ES-I3 (cell line): ENCODE measurements around the gene BDH1.
"Not testable (repeated sequence)": the region's sequence is repeated elsewhere in the genome, so short reads cannot be mapped to it uniquely, and the experiment has no call there.

ENCODE experiments used
- H3K36me3 ChIP-seq: 2 replicates; pipeline ENCODE4 v1.6.1; 2013; ENCODE audit warnings: mild to moderate bottlenecking, low read length, control low read depth, moderate library complexity; ENCODE audit not compliant: insufficient read depth
- H3K4me1 ChIP-seq: 2 replicates; pipeline ENCODE4 v1.6.1; 2013; ENCODE audit warnings: mild to moderate bottlenecking, control low read depth, low read length; ENCODE audit not compliant: insufficient read depth
- H3K9ac ChIP-seq: 2 replicates; pipeline ENCODE4 v1.6.1; 2013; ENCODE audit warnings: low read depth, mild to moderate bottlenecking, low read length, moderate library complexity
- H3K9me3 ChIP-seq: 2 replicates; pipeline ENCODE4 v1.6.1; 2013; ENCODE audit warnings: mild to moderate bottlenecking, low read length, moderate library complexity; ENCODE audit not compliant: control insufficient read depth, insufficient read depth

The BDH1 gene

DNA sequence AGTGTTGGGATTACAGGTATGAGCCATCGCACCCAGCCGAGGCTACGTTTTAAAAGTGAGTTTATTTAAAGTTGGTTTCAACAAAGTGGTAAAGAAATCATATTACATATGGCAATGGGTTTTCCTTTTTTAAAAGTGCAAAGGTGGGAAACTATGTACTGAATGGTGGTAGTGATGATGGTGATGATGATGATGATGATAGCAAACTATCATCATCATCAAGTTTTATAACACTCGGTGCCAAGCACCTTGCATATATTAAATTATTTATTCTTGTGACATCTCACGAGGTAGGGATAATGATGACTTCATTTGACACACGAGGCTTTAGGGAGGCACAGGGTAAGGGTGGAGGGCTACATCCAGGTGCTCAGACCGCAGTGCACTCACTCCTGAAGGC is 64.3 kb downstream of the BDH1 start:
- Histone ChIP-seq H3K9ac (no peak overlapping the region), H3K4me1 (peaks cover 8% of the 10 kb centered on the region), H3K36me3 (no peaks in the 10 kb centered on the region), H3K9me3 (no peaks in the 10 kb centered on the region)

DNA sequence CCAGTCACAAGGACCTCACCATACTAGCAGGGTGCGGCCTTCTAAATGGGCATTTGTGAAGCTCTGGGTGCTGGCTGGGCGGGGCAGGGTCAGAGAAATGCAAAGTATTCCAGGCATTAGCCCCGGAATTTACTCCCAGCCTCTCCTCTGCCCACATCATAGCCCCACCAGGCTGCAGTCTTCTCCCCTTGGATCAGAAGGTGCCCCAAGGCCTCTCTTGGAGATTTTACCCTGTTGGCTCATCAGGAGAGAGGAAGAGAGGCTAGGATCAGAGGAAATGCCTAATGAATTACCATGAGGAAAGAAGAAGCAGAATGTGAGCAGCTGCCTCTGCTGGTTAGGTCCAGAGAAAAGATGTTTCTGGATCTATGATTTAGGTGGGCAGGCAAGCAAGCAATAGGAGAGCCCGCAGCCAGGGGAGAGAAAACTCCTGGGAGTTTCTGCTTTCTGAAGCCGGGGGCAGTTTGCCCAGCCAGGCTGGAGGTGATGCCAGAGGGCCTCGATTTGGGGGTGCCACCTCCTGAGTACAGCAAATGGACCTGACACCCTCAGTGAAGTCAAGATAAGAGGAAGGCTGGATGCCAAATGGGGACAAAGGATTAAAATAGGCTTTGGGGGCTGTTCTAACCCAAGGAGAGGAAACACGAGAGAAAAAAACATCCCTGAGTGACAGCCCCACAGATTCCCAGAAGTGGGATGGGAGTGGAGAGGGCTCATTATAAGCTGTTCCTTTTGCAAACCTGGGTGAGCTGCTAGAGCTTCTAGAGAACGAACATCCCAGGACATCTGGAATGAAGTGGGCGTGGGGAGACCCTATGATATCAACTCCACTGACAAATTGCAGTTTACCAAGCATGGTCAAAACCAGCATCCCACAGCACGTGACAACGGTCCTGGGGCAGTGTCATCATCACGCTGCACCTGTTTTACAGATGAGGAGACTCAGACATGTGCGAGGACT is 65.4 kb downstream of the BDH1 start:
- no peak overlapping the region for H3K9ac ChIP-seq
- no peaks in the 10 kb centered on the region for H3K9me3 ChIP-seq
- no peaks in the 10 kb centered on the region for H3K36me3 ChIP-seq
- peaks cover 8% of the 10 kb centered on the region for H3K4me1 ChIP-seq

DNA sequence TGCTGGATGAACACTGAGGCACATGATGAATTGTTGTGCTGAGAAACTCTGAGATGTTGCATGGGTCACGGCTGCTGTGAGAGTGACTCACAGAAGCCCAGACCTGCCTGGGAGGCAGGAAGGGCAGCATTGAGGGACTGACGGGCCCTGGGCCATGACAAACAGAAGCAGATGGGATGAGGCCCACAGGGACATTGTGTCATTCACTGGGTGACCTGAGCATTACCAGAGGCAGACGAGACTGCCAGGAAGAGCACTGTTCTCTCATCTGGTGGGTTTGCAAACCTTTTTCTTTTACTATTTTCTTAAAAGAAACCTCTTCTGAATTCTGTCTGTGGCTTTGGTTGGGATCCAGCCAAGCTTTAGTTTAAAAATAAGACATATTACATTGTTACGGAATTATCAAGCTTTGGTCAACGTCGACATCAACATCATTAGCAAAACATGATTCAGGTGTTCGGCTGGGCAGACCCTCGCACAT is 67.8 kb downstream of the BDH1 start:
- Histone ChIP-seq H3K9me3 (no peaks in the 10 kb centered on the region), H3K4me1 (peaks cover 8% of the 10 kb centered on the region), H3K9ac (no peak overlapping the region), H3K36me3 (no peaks in the 10 kb centered on the region)

GRCh38 chr3:197486861-197487260 is 68.9 kb downstream of the BDH1 start:
- H3K9ac ChIP-seq = no peak overlapping the region
- H3K4me1 ChIP-seq = peaks cover 17% of the 10 kb centered on the region

GRCh38 chr3:197485143-197485542 is 70.6 kb downstream of the BDH1 start:
- Histone ChIP-seq H3K9ac (no peak overlapping the region), H3K9me3 (no peaks in the 10 kb centered on the region), H3K4me1 (peaks cover 24% of the 10 kb centered on the region), H3K36me3 (no peaks in the 10 kb centered on the region)

More at GRCh38 chr3:197486861-197487260, 68.9 kb downstream of the BDH1 start:
- Histone ChIP-seq H3K36me3 (no peaks in the 10 kb centered on the region), H3K9me3 (no peaks in the 10 kb centered on the region)

- Histone ChIP-seq H3K4me1 (peaks cover 21% of the 10 kb centered on the region), H3K9ac (no peak overlapping the region), H3K9me3 (no peaks in the 10 kb centered on the region; the same call in 1 of the 2 replicates), H3K36me3 (no peaks in the 10 kb centered on the region)
Observed at GRCh38 chr3:197484204-197484901, 71.4 kb downstream of the BDH1 start.

- Histone ChIP-seq H3K9me3 (no peaks in the 10 kb centered on the region; the same call in 1 of the 2 replicates), H3K36me3 (no peaks in the 10 kb centered on the region), H3K4me1 (peaks cover 21% of the 10 kb centered on the region), H3K9ac (no peak overlapping the region)
Observed at GRCh38 chr3:197482001-197482400, 73.8 kb downstream of the BDH1 start.

- no peaks in the 10 kb centered on the region for H3K36me3 ChIP-seq
- peaks cover 21% of the 10 kb centered on the region for H3K4me1 ChIP-seq
- H3K9ac ChIP-seq = no peak overlapping the region
- no peaks in the 10 kb centered on the region; the same call in 1 of the 2 replicates for H3K9me3 ChIP-seq
Observed at GRCh38 chr3:197480320-197480719, 75.4 kb downstream of the BDH1 start.

GRCh38 chr3:197478746-197479668 is 76.8 kb downstream of the BDH1 start:
- H3K9me3 ChIP-seq = no peaks in the 10 kb centered on the region; the same call in 1 of the 2 replicates
- H3K4me1 ChIP-seq = peaks cover 21% of the 10 kb centered on the region
- H3K36me3 ChIP-seq = no peaks in the 10 kb centered on the region
- H3K9ac ChIP-seq = no peak overlapping the region

- H3K4me1 ChIP-seq = peaks cover 20% of the 10 kb centered on the region
- not testable (repeated sequence) for H3K9me3 ChIP-seq, H3K36me3 ChIP-seq, H3K9ac ChIP-seq
Observed at GRCh38 chr3:197477816-197478215, 78.0 kb downstream of the BDH1 start.

- Histone ChIP-seq H3K9ac (no peak overlapping the region), H3K9me3 (no peaks in the 10 kb centered on the region; the same call in 1 of the 2 replicates), H3K36me3 (no peaks in the 10 kb centered on the region), H3K4me1 (peaks cover 6% of the 10 kb centered on the region; the same call in 1 of the 2 replicates)
Observed at GRCh38 chr3:197475997-197476525, 79.7 kb downstream of the BDH1 start.

DNA sequence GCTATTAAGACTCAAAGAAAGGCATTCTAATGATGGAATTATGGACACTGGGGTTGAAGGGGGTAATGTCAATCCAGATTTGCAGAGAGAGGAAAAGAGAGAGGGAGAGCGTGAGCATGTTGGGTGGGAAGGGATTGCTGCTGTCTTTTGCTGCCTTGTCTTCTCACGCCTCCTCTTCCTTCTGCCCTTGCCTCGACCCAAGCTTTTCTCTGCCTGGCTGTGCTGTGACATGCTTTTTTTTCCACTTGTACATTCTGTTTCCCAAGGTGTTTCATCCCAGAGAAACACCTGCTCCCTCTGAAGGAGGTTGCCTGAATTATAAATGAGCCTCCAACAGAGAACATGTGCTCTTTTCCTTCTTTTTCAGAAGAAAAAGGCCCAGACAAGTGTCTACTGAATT is 80.3 kb downstream of the BDH1 start:
- no peak overlapping the region for H3K9ac ChIP-seq
- H3K9me3 ChIP-seq = no peaks in the 10 kb centered on the region; the same call in 1 of the 2 replicates
- H3K36me3 ChIP-seq = no peaks in the 10 kb centered on the region
- peaks cover under 1% of the 10 kb centered on the region; the same call in 1 of the 2 replicates for H3K4me1 ChIP-seq

GRCh38 chr3:197472151-197472550 is 83.6 kb downstream of the BDH1 start:
- Histone ChIP-seq H3K9me3 (no peaks in the 10 kb centered on the region), H3K4me1 (peaks cover 11% of the 10 kb centered on the region; the same call in 1 of the 2 replicates), H3K9ac (no peak overlapping the region), H3K36me3 (no peaks in the 10 kb centered on the region)
